ENCODE data around the gene MAP4K5. TPM values are rescaled to one million over a fixed set of nuclear protein-coding genes. Genes with fewer than 3 reads are reported as not detected.

Gene MAP4K5
- total and polyA plus RNA-seq, 2 of the 13 experiments (the other 11 are each of a cell fraction or from before 2014, with no cell fraction given), result 12.7 to 23.9 TPM

GRCh38 chr14:50396631-50397389 lies 135.6 kb downstream of the MAP4K5 start, which contains the start of gene CDKL1 (continued):
- no peak for TF ChIP-seq GRHL1 (CRISPR knock-in tag; conservative IDR thresholded peaks at IDR 0.05)
- no peak for TF ChIP-seq ZUFSP (CRISPR knock-in tag; IDR thresholded peaks at IDR 0.05; ENCODE audit: borderline replicate concordance)
- no peak for TF ChIP-seq ZBTB7A (CRISPR knock-in tag; IDR thresholded peaks at IDR 0.05)
- peak; percentile 68; the same call in 1 of the 2 replicates for TF ChIP-seq ZNF776 (CRISPR knock-in tag; IDR thresholded peaks at IDR 0.05)
- TF ChIP-seq DNMT1 (CRISPR knock-in tag; IDR thresholded peaks at IDR 0.05), result 0 out of 2 replicates have a peak, but pooled peaks have one; percentile 50
- no peak; the same call in 1 of the 2 replicates for TF ChIP-seq RNF2 (conservative IDR thresholded peaks at IDR 0.05; ENCODE audit: low read depth)
- peak; percentile 46 for TF ChIP-seq NRL (CRISPR knock-in tag; IDR thresholded peaks at IDR 0.05; ENCODE audit: borderline replicate concordance)
- TF ChIP-seq ATF7-NPFF (CRISPR knock-in tag; IDR thresholded peaks at IDR 0.05; ENCODE audit: low read depth), result peak; percentile 80; the same call in 1 of the 2 replicates
- TF ChIP-seq ZNF768 (CRISPR knock-in tag; IDR thresholded peaks at IDR 0.05), result peak; percentile 79; the same call in 1 of the 2 replicates
- no peak for TF ChIP-seq GLI4 (CRISPR knock-in tag; IDR thresholded peaks at IDR 0.05; ENCODE audit: borderline replicate concordance)
- no peak for TF ChIP-seq ZNF205 (CRISPR knock-in tag; IDR thresholded peaks at IDR 0.05)
- TF ChIP-seq KAT2B (IDR thresholded peaks at IDR 0.05; ENCODE audit: borderline replicate concordance, low read depth, low read length), result no peak
- no peak for TF ChIP-seq FOXJ3 (CRISPR knock-in tag; IDR thresholded peaks at IDR 0.05; ENCODE audit: borderline replicate concordance)
- no peak for TF ChIP-seq HOXA7 (CRISPR knock-in tag; IDR thresholded peaks at IDR 0.05)
- TF ChIP-seq TP53 (CRISPR knock-in tag; conservative IDR thresholded peaks at IDR 0.05), result no peak
- peak; percentile 62; the same call in 1 of the 2 replicates for TF ChIP-seq FOXO4 (CRISPR knock-in tag; conservative IDR thresholded peaks at IDR 0.05)
- TF ChIP-seq JUNB (CRISPR knock-in tag; IDR thresholded peaks at IDR 0.05; ENCODE audit: borderline replicate concordance), result no peak
- no peak; the same call in 1 of the 2 replicates for TF ChIP-seq KLF15 (CRISPR knock-in tag; IDR thresholded peaks at IDR 0.05; ENCODE audit: borderline replicate concordance)
- no peak for TF ChIP-seq ZNF512B (CRISPR knock-in tag; IDR thresholded peaks at IDR 0.05; ENCODE audit: borderline replicate concordance)
- TF ChIP-seq ZNF543 (CRISPR knock-in tag; IDR thresholded peaks at IDR 0.05), result no peak
